Pancreas (tissue), 10 donors: Measurements from ENCODE around the gene ADCK2. TPM values are rescaled to one million over a fixed set of nuclear protein-coding genes. Genes with fewer than 3 reads are reported as not detected.
"Not testable (repeated sequence)": the region's sequence is repeated elsewhere in the genome, so short reads cannot be mapped to it uniquely, and the experiment has no call there.

ENCODE experiments used
- ATAC-seq, 4 donors: fragments of 200-7000 bp; cut with Tn5 transposase; one replicate each; pipeline versions ENCODE4 v1.8.0 to v1.9.1; 2020; ENCODE audit warnings: mild to moderate bottlenecking in 4 of 4, moderate library complexity in 4 of 4
- DNase-seq, 6 donors: peaks; one replicate each; pipeline ENCODE4 v3.0.0-alpha.2; 2020
- FAIRE-seq: peaks from 2 replicates; lab custom pipeline; 2012; peaks lifted over from hg19 to GRCh38; lab: Jason Lieb, UNC
- H3K27ac ChIP-seq, 4 donors: fragments of 200-600 bp; sonication (generic); 1 replicate in 3 of 4; 2 replicates in 1 of 4; pipeline versions ENCODE4 v1.5.0 to v1.8.0; 2020
- H3K27me3 ChIP-seq, 4 donors: fragments of 200-600 bp; one replicate each; pipeline ENCODE4 v1.8.0; 2021
- H3K36me3 ChIP-seq, 3 donors: fragments of 200-600 bp; sonication (generic) in 1 of 3; one replicate each; pipeline versions ENCODE4 v1.5.0 to v1.8.0; 2020 to 2021
- H3K4me1 ChIP-seq, 3 donors: fragments of 200-600 bp; one replicate each; pipeline ENCODE4 v1.8.0; 2021
- H3K4me3 ChIP-seq, 4 donors: fragments of 200-600 bp; sonication (generic) in 2 of 4; one replicate each; pipeline versions ENCODE4 v1.5.0 to v1.8.0; 2020 to 2021
- H3K9me3 ChIP-seq, 4 donors: fragments of 200-600 bp; one replicate each; pipeline ENCODE4 v1.8.0; 2021
- WGBS, 2 donors: extraction: QIAGEN DNeasy Blood & Tissue Kit; methylation state at CpG; one replicate each; pipeline ENCODE4 v1.1.7; 2013; 5-methylcytosine and 5-hydroxymethylcytosine counted together
- intact Hi-C, 3 donors: fragments of 100-400 bp; cut with DNase I; formaldehyde crosslinking; loops; one replicate each; pipeline versions ENCODE4 v1.11.1 to v1.14.2; 2022
- polyA plus RNA-seq, 2 donors: library from polyadenylated mRNA; stranded (reverse); fragments of 200-250 nt; gene quantifications; one replicate each; pipeline ENCODE4 v1.2.3, GENCODE V29; 2013
- total RNA-seq, 6 donors: library from RNA; stranded (reverse); fragmentation: NEBNext Ultra II Directional in 4 of 6; extraction: Animal tissue kit (Norgen Biotek cat#: 25700) in 4 of 6; gene quantifications; one replicate each; pipeline versions ENCODE4 v1.2.1 to v1.2.4, GENCODE V29; 2021 to 2023
- TF ChIP-seq, protein P1 (sequence below), 4 donors: fragments of 200-600 bp; sonication (generic) in 3 of 4; IDR thresholded peaks; one replicate each; pipeline versions ENCODE4 v1.5.0 to v1.8.0; 2021; ENCODE audit warnings: antibody characterized with exemption in 4 of 4
- donor health status: healthy with polysubstance abuse.
- donor health status: DM: no; HTN: no; CAD: no; lungs with moderate emphysema.
- donor health status: DM: no; HTN: no; CAD: no.
- donor health status: control.
- donor health status: control.
- donor health status: Bipolar disorder and iron deficiency.
- donor health status: DM: yes; HTN: yes; CAD: no.
- donor health status: DM: no; HTN: no; CAD: no.
- donor health status: DM: no; HTN: no; CAD: no.
- donor health status: DM: yes; HTN: yes; CAD: no.

ADCK2 gene, protein sequence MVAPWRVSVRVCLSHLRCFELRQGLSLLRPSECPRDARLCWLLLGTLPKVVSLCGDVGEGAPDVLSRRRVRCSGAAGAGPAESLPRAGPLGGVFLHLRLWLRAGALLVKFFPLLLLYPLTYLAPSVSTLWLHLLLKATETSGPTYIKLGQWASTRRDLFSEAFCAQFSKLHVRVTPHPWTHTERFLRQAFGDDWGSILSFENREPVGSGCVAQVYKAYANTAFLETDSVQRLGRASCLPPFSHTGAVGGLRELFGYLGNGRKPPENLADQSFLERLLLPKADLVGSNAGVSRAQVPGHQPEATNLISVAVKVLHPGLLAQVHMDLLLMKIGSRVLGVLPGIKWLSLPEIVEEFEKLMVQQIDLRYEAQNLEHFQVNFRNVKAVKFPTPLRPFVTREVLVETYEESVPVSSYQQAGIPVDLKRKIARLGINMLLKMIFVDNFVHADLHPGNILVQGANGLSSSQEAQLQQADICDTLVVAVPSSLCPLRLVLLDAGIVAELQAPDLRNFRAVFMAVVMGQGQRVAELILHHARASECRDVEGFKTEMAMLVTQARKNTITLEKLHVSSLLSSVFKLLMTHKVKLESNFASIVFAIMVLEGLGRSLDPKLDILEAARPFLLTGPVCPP
- total RNA-seq (10 to 100 TPM in 3 of 6 donors, 1 to 10 TPM in 3; 6.5 to 13.3 (median 9.6) TPM), polyA plus RNA-seq (1 to 10 TPM; 7.0 to 8.8 TPM)

GRCh38 chr7:140672382-140673062 is at the start of gene ADCK2:
Gene ADCK2, plus strand, starts transcription at chr7:140672945. Its CDS starts 386 bp downstream, at chr7:140673331.
- peak; percentile 66 to 84 (median 78) for ATAC-seq
- FAIRE-seq: no peak
- H3K27ac ChIP-seq: peak within 1 kb of the TSS; percentile 73 to 84 (median 78)
- peaks cover 0 to 7% (median 0%) of the 10 kb centered on the region in 3 donors for H3K4me1 ChIP-seq
- 1% methylated on average over 26 to 41 of the region's 41 CpGs for WGBS, 2 donors
- intact Hi-C loops: no loop called here
- peak; percentile 58 to 87 (median 70) for DNase-seq
- H3K4me3 ChIP-seq: peak within 1 kb of the TSS; percentile 63 to 81 (median 72)
- H3K9me3 ChIP-seq: no peaks in the 10 kb centered on the region
- TF ChIP-seq, protein P1, sequence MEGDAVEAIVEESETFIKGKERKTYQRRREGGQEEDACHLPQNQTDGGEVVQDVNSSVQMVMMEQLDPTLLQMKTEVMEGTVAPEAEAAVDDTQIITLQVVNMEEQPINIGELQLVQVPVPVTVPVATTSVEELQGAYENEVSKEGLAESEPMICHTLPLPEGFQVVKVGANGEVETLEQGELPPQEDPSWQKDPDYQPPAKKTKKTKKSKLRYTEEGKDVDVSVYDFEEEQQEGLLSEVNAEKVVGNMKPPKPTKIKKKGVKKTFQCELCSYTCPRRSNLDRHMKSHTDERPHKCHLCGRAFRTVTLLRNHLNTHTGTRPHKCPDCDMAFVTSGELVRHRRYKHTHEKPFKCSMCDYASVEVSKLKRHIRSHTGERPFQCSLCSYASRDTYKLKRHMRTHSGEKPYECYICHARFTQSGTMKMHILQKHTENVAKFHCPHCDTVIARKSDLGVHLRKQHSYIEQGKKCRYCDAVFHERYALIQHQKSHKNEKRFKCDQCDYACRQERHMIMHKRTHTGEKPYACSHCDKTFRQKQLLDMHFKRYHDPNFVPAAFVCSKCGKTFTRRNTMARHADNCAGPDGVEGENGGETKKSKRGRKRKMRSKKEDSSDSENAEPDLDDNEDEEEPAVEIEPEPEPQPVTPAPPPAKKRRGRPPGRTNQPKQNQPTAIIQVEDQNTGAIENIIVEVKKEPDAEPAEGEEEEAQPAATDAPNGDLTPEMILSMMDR (IDR thresholded peaks at IDR 0.05): no peak
- H3K36me3 ChIP-seq: no peaks in the 10 kb centered on the region
- H3K27me3 ChIP-seq: no peaks in the 10 kb centered on the region

- DNase-seq: no peak
- no peak for ATAC-seq
- intact Hi-C loops: no loop called here
- H3K36me3 ChIP-seq: no peaks in the 10 kb centered on the region
- no peaks in the 10 kb centered on the region for H3K9me3 ChIP-seq
- no peaks in the 10 kb centered on the region for H3K4me1 ChIP-seq
- H3K27me3 ChIP-seq: no peaks in the 10 kb centered on the region
- no peak overlapping the region for H3K4me3 ChIP-seq
- TF ChIP-seq, protein P1 (IDR thresholded peaks at IDR 0.05): no peak
- 80 to 86% methylated on average over 6 of the region's 6 CpGs for WGBS, 2 donors
- H3K27ac ChIP-seq: no peak overlapping the region
- FAIRE-seq: no peak
Measured at GRCh38 chr7:140623980-140624379, 48.8 kb upstream of the ADCK2 start.

GRCh38 chr7:140624392-140625191 is 48.2 kb upstream of the ADCK2 start:
- H3K4me1 ChIP-seq: no peaks in the 10 kb centered on the region
- TF ChIP-seq, protein P1 (IDR thresholded peaks at IDR 0.05): no peak
- intact Hi-C loops: no loop called here
- H3K36me3 ChIP-seq: no peaks in the 10 kb centered on the region
- WGBS, 2 donors: 83% methylated on average over 11 of the region's 11 CpGs
- ATAC-seq: no peak
- no peak overlapping the region for H3K4me3 ChIP-seq
- no peaks in the 10 kb centered on the region for H3K27me3 ChIP-seq
- DNase-seq: no peak
- no peaks in the 10 kb centered on the region for H3K9me3 ChIP-seq
- H3K27ac ChIP-seq: no peak overlapping the region
- no peak for FAIRE-seq

DNA sequence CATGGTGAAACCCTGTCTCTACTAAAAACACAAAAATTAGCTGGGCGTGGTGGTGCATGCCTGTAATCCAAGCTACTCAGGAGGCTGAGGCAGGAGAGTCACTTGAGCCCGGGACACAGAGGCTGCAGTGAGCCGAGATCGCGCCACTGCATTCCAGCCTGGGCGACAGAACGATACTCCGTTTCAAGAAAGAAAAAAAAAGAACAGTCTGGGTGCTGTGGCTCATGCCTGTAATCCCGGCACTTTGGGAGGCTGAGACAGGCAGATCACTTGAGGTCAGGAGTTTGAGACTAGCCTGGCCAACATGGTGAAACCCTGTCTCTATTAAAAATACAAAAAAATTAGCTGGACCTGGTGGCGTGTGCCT is 47.6 kb upstream of the ADCK2 start:
- H3K4me1 ChIP-seq, FAIRE-seq, ATAC-seq, H3K27me3 ChIP-seq, H3K4me3 ChIP-seq, H3K9me3 ChIP-seq, H3K27ac ChIP-seq, H3K36me3 ChIP-seq, intact Hi-C loops: not testable (repeated sequence)
- peak in 1 of 6 donors; percentile 4 for DNase-seq
- 92 to 93% methylated on average over 10 of the region's 10 CpGs for WGBS, 2 donors
